HL-60 (cell line): Measurements from ENCODE around the gene NTN1.

ENCODE experiments used
- POLR2AphosphoS5 ChIP-seq: IDR thresholded peaks from 2 replicates; pipeline ENCODE4 v1.6.1; 2012; ENCODE audit warnings: low read depth
- REST ChIP-seq: IDR thresholded peaks from 2 replicates; pipeline ENCODE4 v1.6.1; 2012; ENCODE audit warnings: low read depth; ENCODE audit not compliant: insufficient replicate concordance
- SPI1 ChIP-seq: IDR thresholded peaks from 2 replicates; pipeline ENCODE4 v1.6.1; 2012; ENCODE audit warnings: low read depth, mild to moderate bottlenecking, borderline replicate concordance
- TF ChIP-seq, protein P1 (sequence below): IDR thresholded peaks from one replicate; pipeline ENCODE4 v1.5.1; 2011; ENCODE audit warnings: low read length, control low read depth, inconsistent platforms; ENCODE audit not compliant: insufficient read depth

GRCh38 chr17:9270921-9271320, 249.6 kb downstream of the NTN1 start:
- TF ChIP-seq, protein P1, sequence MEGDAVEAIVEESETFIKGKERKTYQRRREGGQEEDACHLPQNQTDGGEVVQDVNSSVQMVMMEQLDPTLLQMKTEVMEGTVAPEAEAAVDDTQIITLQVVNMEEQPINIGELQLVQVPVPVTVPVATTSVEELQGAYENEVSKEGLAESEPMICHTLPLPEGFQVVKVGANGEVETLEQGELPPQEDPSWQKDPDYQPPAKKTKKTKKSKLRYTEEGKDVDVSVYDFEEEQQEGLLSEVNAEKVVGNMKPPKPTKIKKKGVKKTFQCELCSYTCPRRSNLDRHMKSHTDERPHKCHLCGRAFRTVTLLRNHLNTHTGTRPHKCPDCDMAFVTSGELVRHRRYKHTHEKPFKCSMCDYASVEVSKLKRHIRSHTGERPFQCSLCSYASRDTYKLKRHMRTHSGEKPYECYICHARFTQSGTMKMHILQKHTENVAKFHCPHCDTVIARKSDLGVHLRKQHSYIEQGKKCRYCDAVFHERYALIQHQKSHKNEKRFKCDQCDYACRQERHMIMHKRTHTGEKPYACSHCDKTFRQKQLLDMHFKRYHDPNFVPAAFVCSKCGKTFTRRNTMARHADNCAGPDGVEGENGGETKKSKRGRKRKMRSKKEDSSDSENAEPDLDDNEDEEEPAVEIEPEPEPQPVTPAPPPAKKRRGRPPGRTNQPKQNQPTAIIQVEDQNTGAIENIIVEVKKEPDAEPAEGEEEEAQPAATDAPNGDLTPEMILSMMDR: no peak
- TF ChIP-seq REST (no peak), POLR2AphosphoS5 (no peak), SPI1 (no peak)
